B cell (primary cell): ENCODE data around the gene DOCK3.

Experiments used
- EZH2 ChIP-seq: IDR thresholded peaks from 2 replicates; pipeline ENCODE4 v1.6.1; 2012; ENCODE audit warnings: borderline replicate concordance, low read depth, mild to moderate bottlenecking, moderate library complexity, low read length; ENCODE audit not compliant: insufficient read depth, poor library complexity, severe bottlenecking
- TF ChIP-seq, protein P1 (sequence below): fragments of 200-600 bp; IDR thresholded peaks from one replicate; pipeline ENCODE4 v1.8.0; 2022; ENCODE audit warnings: antibody characterized with exemption, mild to moderate bottlenecking

DNA sequence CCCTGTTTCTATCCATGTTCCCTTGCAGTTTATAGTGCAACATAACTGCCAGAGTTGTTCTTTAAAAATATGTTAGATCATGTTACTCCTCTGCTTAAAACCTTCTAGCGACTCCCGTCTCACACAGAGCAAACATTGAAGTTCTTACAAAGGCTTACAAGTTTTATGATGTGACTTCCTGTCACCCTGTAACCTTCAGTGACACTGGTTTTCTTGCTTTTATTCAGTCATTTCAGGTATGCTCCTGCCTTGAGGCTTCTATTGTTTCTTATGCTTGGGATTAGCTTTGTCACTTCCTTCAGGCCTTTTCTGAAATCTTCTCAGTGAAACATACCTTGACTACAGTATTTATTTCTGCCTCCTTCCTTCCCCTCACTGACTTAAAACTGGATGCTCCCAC is 252.1 kb downstream of the DOCK3 start:
- TF ChIP-seq, protein P1, sequence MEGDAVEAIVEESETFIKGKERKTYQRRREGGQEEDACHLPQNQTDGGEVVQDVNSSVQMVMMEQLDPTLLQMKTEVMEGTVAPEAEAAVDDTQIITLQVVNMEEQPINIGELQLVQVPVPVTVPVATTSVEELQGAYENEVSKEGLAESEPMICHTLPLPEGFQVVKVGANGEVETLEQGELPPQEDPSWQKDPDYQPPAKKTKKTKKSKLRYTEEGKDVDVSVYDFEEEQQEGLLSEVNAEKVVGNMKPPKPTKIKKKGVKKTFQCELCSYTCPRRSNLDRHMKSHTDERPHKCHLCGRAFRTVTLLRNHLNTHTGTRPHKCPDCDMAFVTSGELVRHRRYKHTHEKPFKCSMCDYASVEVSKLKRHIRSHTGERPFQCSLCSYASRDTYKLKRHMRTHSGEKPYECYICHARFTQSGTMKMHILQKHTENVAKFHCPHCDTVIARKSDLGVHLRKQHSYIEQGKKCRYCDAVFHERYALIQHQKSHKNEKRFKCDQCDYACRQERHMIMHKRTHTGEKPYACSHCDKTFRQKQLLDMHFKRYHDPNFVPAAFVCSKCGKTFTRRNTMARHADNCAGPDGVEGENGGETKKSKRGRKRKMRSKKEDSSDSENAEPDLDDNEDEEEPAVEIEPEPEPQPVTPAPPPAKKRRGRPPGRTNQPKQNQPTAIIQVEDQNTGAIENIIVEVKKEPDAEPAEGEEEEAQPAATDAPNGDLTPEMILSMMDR = no peak
- TF ChIP-seq EZH2 = no peak
